Measurements from ENCODE around the gene ZNF367. TPM values are rescaled to one million over a fixed set of nuclear protein-coding genes. Genes with fewer than 3 reads are reported as not detected.

Gene ZNF367
- total and polyA plus RNA-seq, 4 donors = 0.36 to 18.1 (median 2.0) TPM

- TF ChIP-seq CTCF (IDR thresholded peaks at IDR 0.05; ENCODE audit: low read depth, low read length, missing input control) (no peak), REST (IDR thresholded peaks at IDR 0.05) (no peak), YY1 (IDR thresholded peaks at IDR 0.05) (no peak), EGR1 (IDR thresholded peaks at IDR 0.05; ENCODE audit: low read depth in 2 of 2) (no peak), JUND (IDR thresholded peaks at IDR 0.05) (no peak), HNF4G (IDR thresholded peaks at IDR 0.05) (peak; percentile 33), FOXA1 (IDR thresholded peaks at IDR 0.05) (no peak), HNF4A (conservative IDR thresholded peaks at IDR 0.05) (peak; percentile 79 to 81), NR2F2 (IDR thresholded peaks at IDR 0.05) (no peak), ZBTB33 (IDR thresholded peaks at IDR 0.05) (no peak), MAX (IDR thresholded peaks at IDR 0.05) (no peak), TAF1 (conservative IDR thresholded peaks at IDR 0.05) (no peak), FOXA2 (IDR thresholded peaks at IDR 0.05) (no peak), RXRA (IDR thresholded peaks at IDR 0.05) (peak; percentile 23 to 37), GABPA (IDR thresholded peaks at IDR 0.05 in 1 of 2, conservative IDR thresholded peaks at IDR 0.05 in 1 of 2) (no peak), SP1 (IDR thresholded peaks at IDR 0.05) (peak; percentile 32), ATF3 (IDR thresholded peaks at IDR 0.05) (no peak), RAD21 (IDR thresholded peaks at IDR 0.05) (no peak)
- H3K4me3 ChIP-seq (ENCODE audit: low read depth in 1 of 3, low read length in 3 of 3) = no peak overlapping the region
- no peak overlapping the region for H3K27ac ChIP-seq (ENCODE audit: low read depth in 1 of 2, low read length in 2 of 2)
- no peaks in the 10 kb centered on the region for H3K36me3 ChIP-seq (ENCODE audit: control insufficient read depth in 4 of 4, insufficient read depth in 3 of 4, low read depth in 1 of 4, low read length in 3 of 4)
- H3K4me1 ChIP-seq (ENCODE audit: control insufficient read depth in 4 of 4, insufficient read depth in 4 of 4, low read length in 3 of 4) = peaks cover 8 to 50% (median 33%) of the 10 kb centered on the region in 4 donors
- no peaks in the 10 kb centered on the region for H3K9me3 ChIP-seq (ENCODE audit: control insufficient read depth in 4 of 4, low read length in 3 of 4)
- no peak for DNase-seq (ENCODE audit: low spot score)
- H3K9ac ChIP-seq (ENCODE audit: low read depth in 1 of 2, low read length in 2 of 2) = no peak overlapping the region
- H3K27me3 ChIP-seq (ENCODE audit: control insufficient read depth in 4 of 4, insufficient read depth in 4 of 4, low read length in 3 of 4) = no peaks in the 10 kb centered on the region
Measured at GRCh38 chr9:96386157-96386556, 32.0 kb downstream of the ZNF367 start.
